ENCODE results near the gene WFDC1. TPM values are rescaled to one million over a fixed set of nuclear protein-coding genes. Genes with fewer than 3 reads are reported as not detected.

The WFDC1 gene
- total and polyA plus RNA-seq, 2 donors (not counting 3 experiments of a cell fraction or from before 2014, with no cell fraction given): not detected

- Histone ChIP-seq H3K9me3 (replicated peaks; ENCODE audit: control insufficient read depth, insufficient read depth, low read length) (no peaks in the 10 kb centered on the region), H3K27me3 (ENCODE audit: control insufficient read depth in 2 of 2, insufficient read depth in 2 of 2, low read length in 2 of 2) (peaks cover 14 to 26% of the 10 kb centered on the region in 2 experiments), H3K27ac (ENCODE audit: insufficient read depth, low read depth, low read length) (no peak overlapping the region), H3K4me3 (replicated peaks in 1 of 3; ENCODE audit: insufficient read depth in 1 of 3, low read depth in 1 of 3, low read length in 3 of 3) (no peak overlapping the region), H4K20me1 (replicated peaks; ENCODE audit: control insufficient read depth, extremely low read depth, insufficient read depth, low read length) (no peaks in the 10 kb centered on the region), H3K4me2 (ENCODE audit: insufficient read depth, low read length) (no peak overlapping the region), H3K36me3 (ENCODE audit: control insufficient read depth in 2 of 2, extremely low read depth in 1 of 2, insufficient read depth in 2 of 2, low read length in 2 of 2) (no peaks in the 10 kb centered on the region), H2AFZ (ENCODE audit: low read depth, low read length) (no peak overlapping the region), H3K4me1 (ENCODE audit: control insufficient read depth, extremely low read depth, insufficient read depth, low read length) (peaks cover 2% of the 10 kb centered on the region), H3K79me2 (ENCODE audit: control insufficient read depth, insufficient read depth, low read length) (no peaks in the 10 kb centered on the region), H3K9me1 (replicated peaks; ENCODE audit: control insufficient read depth, extremely low read depth, insufficient read depth, low read length) (no peaks in the 10 kb centered on the region), H3K9ac (replicated peaks; ENCODE audit: extremely low read depth, insufficient read depth, low read length) (no peak overlapping the region)
- BruUV-seq (replicated peaks): no TSS peak
- DNase-seq (ENCODE audit: low read depth, low spot score) (peak; percentile 21), FAIRE-seq (peak; percentile 63)
- TF ChIP-seq GATA2 (IDR thresholded peaks at IDR 0.05; ENCODE audit: insufficient read depth, insufficient read length, low read depth, low read length): peak; percentile 24
- peak; percentile 29 for TF ChIP-seq POLR2AphosphoS5 (IDR thresholded peaks at IDR 0.05; ENCODE audit: insufficient read depth, low read depth, low read length)
- TF ChIP-seq JUN (IDR thresholded peaks at IDR 0.05; ENCODE audit: borderline replicate concordance, insufficient read depth, insufficient read length, low read depth): no peak
- TF ChIP-seq POLR2A (IDR thresholded peaks at IDR 0.05; ENCODE audit: low read depth, low read length): no peak
- ChIA-PET POLR2A (no interaction called here), CTCF (interaction anchor here (1.4 kb wide), 1 partner anchor 25 kb away, joined by 6 read pairs; no protein-coding TSS in a partner anchor)
- dilution Hi-C loops (cut with MboI; ENCODE audit: extremely low pct_ligation_motif_present, low sequenced_read_pairs): no loop called here
- intact Hi-C loops (cut with micrococcal nuclease): loop anchor here (10.0 kb wide), 1 partner anchor 348 kb away; the partner anchor contains the start of gene OSGIN1
Observed at GRCh38 chr16:84302111-84302954, 7.7 kb downstream of the WFDC1 start.

GRCh38 chr16:84303023-84303422 lies 8.3 kb downstream of the WFDC1 start:
- no peak for FAIRE-seq
- Histone ChIP-seq H3K36me3 (ENCODE audit: control insufficient read depth in 2 of 2, extremely low read depth in 1 of 2, insufficient read depth in 2 of 2, low read length in 2 of 2) (no peaks in the 10 kb centered on the region), H3K4me1 (ENCODE audit: control insufficient read depth, extremely low read depth, insufficient read depth, low read length) (peaks cover 2% of the 10 kb centered on the region), H3K9me3 (replicated peaks; ENCODE audit: control insufficient read depth, insufficient read depth, low read length) (no peaks in the 10 kb centered on the region), H3K9ac (replicated peaks; ENCODE audit: extremely low read depth, insufficient read depth, low read length) (no peak overlapping the region), H3K9me1 (replicated peaks; ENCODE audit: control insufficient read depth, extremely low read depth, insufficient read depth, low read length) (no peaks in the 10 kb centered on the region), H3K27ac (ENCODE audit: insufficient read depth, low read depth, low read length) (no peak overlapping the region), H4K20me1 (replicated peaks; ENCODE audit: control insufficient read depth, extremely low read depth, insufficient read depth, low read length) (no peaks in the 10 kb centered on the region), H3K27me3 (ENCODE audit: control insufficient read depth in 2 of 2, insufficient read depth in 2 of 2, low read length in 2 of 2) (peaks cover 14 to 26% of the 10 kb centered on the region in 2 experiments), H2AFZ (ENCODE audit: low read depth, low read length) (no peak overlapping the region), H3K79me2 (ENCODE audit: control insufficient read depth, insufficient read depth, low read length) (no peaks in the 10 kb centered on the region), H3K4me3 (replicated peaks in 1 of 3; ENCODE audit: insufficient read depth in 1 of 3, low read depth in 1 of 3, low read length in 3 of 3) (no peak overlapping the region), H3K4me2 (ENCODE audit: insufficient read depth, low read length) (no peak overlapping the region)
- POLR2A ChIA-PET: no interaction called here
- TF ChIP-seq JUN (IDR thresholded peaks at IDR 0.05; ENCODE audit: borderline replicate concordance, insufficient read depth, insufficient read length, low read depth): no peak
- no peak for TF ChIP-seq CTCF (IDR thresholded peaks at IDR 0.05; ENCODE audit: extremely low read depth in 1 of 2, insufficient read depth in 1 of 2, low read depth in 1 of 2, low read length in 2 of 2)
- no peak for TF ChIP-seq GATA2 (IDR thresholded peaks at IDR 0.05; ENCODE audit: insufficient read depth, insufficient read length, low read depth, low read length)
- no peak for TF ChIP-seq POLR2AphosphoS5 (IDR thresholded peaks at IDR 0.05; ENCODE audit: insufficient read depth, low read depth, low read length)
- TF ChIP-seq MYC (IDR thresholded peaks at IDR 0.05; ENCODE audit: low read depth, low read length): no peak
- no peak for TF ChIP-seq EZH2 (IDR thresholded peaks at IDR 0.05; ENCODE audit: borderline replicate concordance, low read depth, low read length, severe bottlenecking)
- TF ChIP-seq POLR2A (IDR thresholded peaks at IDR 0.05; ENCODE audit: low read depth, low read length): no peak
- no peak for TF ChIP-seq MAX (IDR thresholded peaks at IDR 0.05; ENCODE audit: insufficient read depth, insufficient read length)
- TF ChIP-seq FOS (IDR thresholded peaks at IDR 0.05; ENCODE audit: borderline replicate concordance, insufficient read depth, low read length): no peak
- intact Hi-C loops (cut with micrococcal nuclease) (loop anchor here (10.0 kb wide), 1 partner anchor 348 kb away; the partner anchor contains the start of gene OSGIN1), dilution Hi-C loops (cut with MboI; ENCODE audit: extremely low pct_ligation_motif_present, low sequenced_read_pairs) (no loop called here)
- no peak for DNase-seq (ENCODE audit: low read depth, low spot score)
- no TSS peak for BruUV-seq (replicated peaks)
- CTCF ChIA-PET: interaction anchor here (1.4 kb wide), 1 partner anchor 26 kb away, joined by 6 read pairs; no protein-coding TSS in a partner anchor
